IMR-90 (cell line): ENCODE results near the gene EME2. TPM values are rescaled to one million over a fixed set of nuclear protein-coding genes. Genes with fewer than 3 reads are reported as not detected.

Experiments
- ATAC-seq: fragments of 200-7000 bp; cut with Tn5 transposase; 2 replicates; pipeline ENCODE4 v1.9.1; 2020; ENCODE audit warnings: low read depth, mild to moderate bottlenecking, moderate library complexity
- BruUV-seq: library from RNA; stranded (reverse); fragments of 400-500 nt; replicated peaks from 2 replicates; lab custom pipeline; 2021; lab: Mats Ljungman, UMichigan
- CTCF ChIA-PET: fragments of 300-600 bp; formaldehyde crosslinking; extraction: SDS; loops from one replicate; lab custom pipeline; 2021; ENCODE audit warnings: antibody characterized with exemption; lab: Yijun Ruan, JAX
- POLR2A ChIA-PET: fragments of 300-600 bp; sonication (Branson Sonifier 250); formaldehyde crosslinking; loops from one replicate; lab custom pipeline; 2022; ENCODE audit warnings: antibody characterized with exemption; ENCODE audit not compliant: unreplicated experiment; lab: Charles Lee
- DNase-seq: peaks from one replicate; pipeline ENCODE4 v3.0.0; 2013
- H2AFZ ChIP-seq: replicated peaks from 2 replicates; pipeline ENCODE3; 2013; ENCODE audit warnings: low read length, mild to moderate bottlenecking; ENCODE audit not compliant: poor library complexity
- H2AK5ac ChIP-seq: 2 replicates; pipeline ENCODE4 v1.6.1; 2013; ENCODE audit warnings: low read depth, low read length, inconsistent platforms
- H2AK9ac ChIP-seq: replicated peaks from 2 replicates; pipeline ENCODE3; 2013; ENCODE audit warnings: mild to moderate bottlenecking, low read depth, low read length, moderate library complexity; ENCODE audit not compliant: poor library complexity
- H2BK120ac ChIP-seq: 2 replicates; pipeline ENCODE4 v1.6.1; 2013; ENCODE audit warnings: low read depth, low read length, inconsistent platforms
- H2BK15ac ChIP-seq: 3 replicates; pipeline ENCODE4 v1.6.1; 2013; ENCODE audit warnings: low read depth, low read length, inconsistent platforms
- H2BK20ac ChIP-seq: 2 replicates; pipeline ENCODE4 v1.6.1; 2013; ENCODE audit warnings: low read depth, mild to moderate bottlenecking, inconsistent platforms, low read length, moderate library complexity
- H2BK5ac ChIP-seq: 2 replicates; pipeline ENCODE4 v1.6.1; 2013; ENCODE audit warnings: mild to moderate bottlenecking, low read depth, low read length, inconsistent platforms; ENCODE audit not compliant: poor library complexity, severe bottlenecking
- H3K14ac ChIP-seq: replicated peaks from 2 replicates; pipeline ENCODE4 v1.6.1; 2013; ENCODE audit warnings: low read depth, low read length, inconsistent platforms
- H3K18ac ChIP-seq: 2 replicates; pipeline ENCODE4 v1.6.1; 2013; ENCODE audit warnings: low read depth, low read length, control low read depth
- H3K23ac ChIP-seq: 2 replicates; pipeline ENCODE4 v1.6.1; 2013; ENCODE audit warnings: low read depth, low read length, inconsistent platforms
- H3K27ac ChIP-seq: 2 replicates; pipeline ENCODE4 v1.5.1; 2013; ENCODE audit warnings: mild to moderate bottlenecking, control low read depth, low read length; ENCODE audit not compliant: insufficient read depth
- H3K27me3 ChIP-seq: 2 replicates; pipeline ENCODE4 v1.6.1; 2013; ENCODE audit warnings: low read length; ENCODE audit not compliant: control insufficient read depth, insufficient read depth
- H3K36me3 ChIP-seq: 2 replicates; pipeline ENCODE4 v1.6.1; 2013; ENCODE audit warnings: low read length, mixed read lengths; ENCODE audit not compliant: control insufficient read depth, insufficient read depth
- H3K4ac ChIP-seq: 2 replicates; pipeline ENCODE4 v1.6.1; 2013; ENCODE audit warnings: low read depth, low read length, inconsistent platforms
- H3K4me1 ChIP-seq: 2 replicates; pipeline ENCODE4 v1.6.1; 2013; ENCODE audit warnings: low read length, mixed read lengths; ENCODE audit not compliant: control insufficient read depth, insufficient read depth
- H3K4me2 ChIP-seq: 2 replicates; pipeline ENCODE4 v1.6.1; 2013; ENCODE audit warnings: low read depth, mild to moderate bottlenecking, control low read depth, low read length, moderate library complexity
- H3K4me3 ChIP-seq: 2 replicates; pipeline ENCODE4 v1.5.1; 2013; ENCODE audit warnings: low read depth, mild to moderate bottlenecking, control low read depth, low read length, moderate library complexity; ENCODE audit not compliant: insufficient read depth
- H3K56ac ChIP-seq: 2 replicates; pipeline ENCODE4 v1.6.1; 2013; ENCODE audit warnings: low read length, inconsistent platforms; ENCODE audit not compliant: insufficient read depth; ENCODE audit errors: extremely low read depth
- H3K79me1 ChIP-seq, 2 experiments: 2 replicates each; pipeline ENCODE4 v1.6.1; 2013; ENCODE audit warnings: low read length in 2 of 2, inconsistent platforms in 1 of 2, low read depth in 1 of 2
- H3K9ac ChIP-seq: 2 replicates; pipeline ENCODE4 v1.6.1; 2013; ENCODE audit warnings: low read depth, low read length, control low read depth
- H3K9me1 ChIP-seq: 2 replicates; pipeline ENCODE4 v1.6.1; 2013; ENCODE audit warnings: low read length, inconsistent platforms; ENCODE audit not compliant: insufficient read depth
- H3K9me3 ChIP-seq: 2 replicates; pipeline ENCODE4 v1.6.1; 2013; ENCODE audit warnings: low read length; ENCODE audit not compliant: control insufficient read depth, insufficient read depth
- H4K20me1 ChIP-seq: 2 replicates; pipeline ENCODE4 v1.6.1; 2013; ENCODE audit warnings: low read length, inconsistent platforms; ENCODE audit not compliant: insufficient read depth
- H4K5ac ChIP-seq: 2 replicates; pipeline ENCODE4 v1.6.1; 2013; ENCODE audit warnings: mild to moderate bottlenecking, low read depth, low read length, control low read depth
- H4K8ac ChIP-seq, 2 experiments: 2 replicates each; pipeline ENCODE4 v1.6.1; 2013; ENCODE audit warnings: low read depth in 2 of 2, low read length in 2 of 2, control low read depth in 1 of 2, inconsistent platforms in 1 of 2
- H4K91ac ChIP-seq: 2 replicates; pipeline ENCODE4 v1.6.1; 2013; ENCODE audit warnings: low read depth, low read length, inconsistent platforms; ENCODE audit not compliant: insufficient read depth
- CEBPB ChIP-seq: IDR thresholded peaks from 2 replicates; pipeline ENCODE4 v1.6.1; 2012; ENCODE audit warnings: low read depth, low read length, improper control_type of control experiment
- MAZ ChIP-seq: IDR thresholded peaks from 2 replicates; pipeline ENCODE4 v1.6.1; 2012; ENCODE audit warnings: low read depth, mild to moderate bottlenecking, low read length, improper control_type of control experiment, moderate library complexity, borderline replicate concordance
- RCOR1 ChIP-seq: IDR thresholded peaks from 2 replicates; pipeline ENCODE4 v1.6.1; 2012; ENCODE audit warnings: mild to moderate bottlenecking, low read length, improper control_type of control experiment; ENCODE audit not compliant: insufficient replicate concordance
- WGBS, 2 experiments: methylation state at CpG; one replicate each; pipeline versions ENCODE4 v1.1.5 to v1.1.7; 2013; ENCODE audit warnings: missing lambda C conversion rate in 2 of 2; ENCODE audit not compliant: insufficient read length in 1 of 2; ENCODE audit errors: extremely low coverage in 2 of 2; 5-methylcytosine and 5-hydroxymethylcytosine counted together
- dilution Hi-C: fragments of 300-500 bp; cut with HindIII; formaldehyde crosslinking; loops from one replicate; pipeline ENCODE4 v1.14.3; 2018; ENCODE audit warnings: low sequenced_read_pairs; ENCODE audit not compliant: unreplicated experiment
- in situ Hi-C: fragments of 300-500 bp; cut with MboI; formaldehyde crosslinking; loops from 3 replicates; pipeline ENCODE4 v1.14.3; 2019; ENCODE audit warnings: low sequenced_read_pairs, inconsistent platforms, mixed read lengths
- intact Hi-C: fragments of 100-400 bp; cut with micrococcal nuclease; formaldehyde crosslinking; loops from 2 replicates; pipeline ENCODE4 v1.10.0; 2022
- polyA plus RNA-seq, 3 experiments: library from polyadenylated mRNA; depleted of rRNA; stranded (reverse); fragments of >200 nt; gene quantifications; 2 replicates each; pipeline ENCODE4 v1.2.3, GENCODE V29; 2012; ENCODE audit warnings: low replicate concordance in 1 of 3
- total RNA-seq: library from RNA; depleted of rRNA; stranded (reverse); fragments of >200 nt; gene quantifications from 2 replicates; pipeline ENCODE4 v1.2.3, GENCODE V29; 2012

The EME2 gene
- total and polyA plus RNA-seq, 2 of the 4 experiments (the other 2 are of a cell fraction), result 1.3 to 9.6 TPM

DNA sequence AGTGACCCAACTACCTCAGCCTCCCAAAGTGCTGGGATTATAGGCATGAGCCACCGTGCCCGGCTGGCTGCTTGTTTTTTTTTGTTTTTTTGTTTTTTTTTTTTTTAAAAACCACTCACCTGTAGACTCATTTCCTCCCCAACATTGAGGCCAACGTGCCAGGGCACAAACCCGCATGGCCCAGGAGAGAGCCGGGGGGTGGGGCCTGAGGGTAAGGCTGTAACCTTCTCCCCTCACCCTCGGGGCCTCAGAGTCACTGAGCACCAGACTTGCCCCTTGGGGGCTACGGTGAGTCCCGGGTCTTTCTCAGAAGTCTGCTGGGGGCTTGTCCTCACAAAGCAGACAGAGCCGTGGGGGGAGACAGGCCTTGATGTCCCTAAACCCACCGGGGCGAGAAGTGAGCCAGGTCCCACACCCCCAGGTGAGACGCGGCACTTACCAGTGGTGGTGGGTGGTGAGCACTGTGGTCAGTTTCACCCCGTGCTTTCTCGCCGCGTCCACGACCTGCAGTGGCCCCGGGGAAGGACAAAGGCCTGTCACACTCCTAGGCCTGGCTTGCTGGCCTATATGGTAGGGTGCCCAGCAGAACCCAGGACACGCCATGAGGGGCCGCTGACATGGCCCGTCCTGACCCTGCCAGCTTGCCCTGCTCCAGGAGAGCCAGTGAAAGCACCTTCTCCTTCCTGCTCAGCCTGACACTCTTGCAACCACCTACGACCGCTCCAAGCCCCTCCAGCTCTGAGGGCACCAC lies 49.4 kb downstream of the EME2 start:
- no peak overlapping the region for H3K23ac ChIP-seq
- H2BK5ac ChIP-seq, result no peak overlapping the region
- H3K56ac ChIP-seq, result no peak overlapping the region
- no peak overlapping the region for H3K4me3 ChIP-seq
- H3K4ac ChIP-seq, result no peak overlapping the region
- H3K9me3 ChIP-seq, result no peaks in the 10 kb centered on the region
- no peak overlapping the region for H3K9ac ChIP-seq
- no peak overlapping the region for H3K14ac ChIP-seq
- H2BK120ac ChIP-seq, result no peak overlapping the region
- H2BK20ac ChIP-seq, result no peak overlapping the region
- ChIA-PET POLR2A (no interaction called here), CTCF (no interaction called here)
- no peak overlapping the region for H3K27ac ChIP-seq
- H2AK5ac ChIP-seq, result no peak overlapping the region
- H3K36me3 ChIP-seq, result peaks cover 10% of the 10 kb centered on the region
- H4K91ac ChIP-seq, result no peak overlapping the region
- H2AFZ ChIP-seq, result no peak overlapping the region
- no peak for TF ChIP-seq RCOR1
- no peak for TF ChIP-seq MAZ
- no peak for TF ChIP-seq CEBPB
- no peak overlapping the region for H4K8ac ChIP-seq
- no peak for DNase-seq
- 0 out of 2 replicates have a peak, but pooled peaks cover 3% of the 10 kb centered on the region for H4K20me1 ChIP-seq
- H3K4me1 ChIP-seq, result peaks cover 4% of the 10 kb centered on the region; the same call in 1 of the 2 replicates
- H3K18ac ChIP-seq, result no peak overlapping the region
- WGBS, 2 experiments, result 97% methylated on average over 6 of the region's 24 CpGs; no CpG with 5 or more reads in 1 of the 2 experiments
- no peaks in the 10 kb centered on the region; the same call in 1 of the 2 replicates for H3K9me1 ChIP-seq
- H3K27me3 ChIP-seq, result no peaks in the 10 kb centered on the region
- no peak overlapping the region for H4K5ac ChIP-seq
- no TSS peak for BruUV-seq
- no peak overlapping the region for H3K4me2 ChIP-seq
- intact Hi-C loops, result no loop called here
- no peak for ATAC-seq
- dilution Hi-C loops, result no loop called here
- no peak overlapping the region for H2AK9ac ChIP-seq
- H2BK15ac ChIP-seq, result no peak overlapping the region
- in situ Hi-C loops, result no loop called here
- H3K79me1 ChIP-seq, result peaks cover 8 to 29% of the 10 kb centered on the region in 2 experiments; a peak in 3 of 4 replicates
